ENCODE data around the gene GHDC.

Gene GHDC

GRCh38 chr17:42181851-42182207 is 12.5 kb downstream of the GHDC start:
- DNase-seq = no peak

- peak; percentile 84 for DNase-seq
Observed at GRCh38 chr17:42180922-42181850, 13.1 kb downstream of the GHDC start, which contains the start of gene KCNH4. TSS of gene KCNH4 (minus strand) at chr17:42181142. CDS start at chr17:42180945, 197 bp downstream.

- peak; percentile 15 for DNase-seq
Observed at GRCh38 chr17:42180411-42180921, 13.8 kb downstream of the GHDC start.

- DNase-seq = peak; percentile 39
Observed at GRCh38 chr17:42179911-42180410, 14.3 kb downstream of the GHDC start.

- DNase-seq = no peak
Observed at GRCh38 chr17:42179335-42179734, 15.0 kb downstream of the GHDC start.

- DNase-seq = no peak
Observed at GRCh38 chr17:42178817-42179216, 15.5 kb downstream of the GHDC start.

- no peak for DNase-seq
Observed at GRCh38 chr17:42177684-42178083, 16.6 kb downstream of the GHDC start.

GRCh38 chr17:42174126-42174783 is 20.0 kb downstream of the GHDC start:
- no peak for DNase-seq

GRCh38 chr17:42171831-42172230 is 22.5 kb downstream of the GHDC start:
- no peak for DNase-seq

GRCh38 chr17:42169351-42169750 is 24.9 kb downstream of the GHDC start:
- no peak for DNase-seq

GRCh38 chr17:42167807-42168206 is 26.5 kb downstream of the GHDC start:
- DNase-seq = no peak

GRCh38 chr17:42166196-42166763 is 28.0 kb downstream of the GHDC start:
- no peak for DNase-seq

GRCh38 chr17:42165751-42166150 is 28.5 kb downstream of the GHDC start:
- no peak for DNase-seq

- no peak for DNase-seq
Observed at GRCh38 chr17:42163696-42164407, 30.4 kb downstream of the GHDC start.

GRCh38 chr17:42163113-42163512 is 31.2 kb downstream of the GHDC start:
- DNase-seq = peak; percentile 16

- no peak for DNase-seq
Observed at GRCh38 chr17:42160531-42160910, 33.8 kb downstream of the GHDC start.

- DNase-seq = no peak
Observed at GRCh38 chr17:42159796-42160530, 34.3 kb downstream of the GHDC start.

GRCh38 chr17:42155614-42156045 is 38.7 kb downstream of the GHDC start:
- DNase-seq = peak; percentile 38

- DNase-seq = peak; percentile 3
Observed at GRCh38 chr17:42153919-42154742, 40.2 kb downstream of the GHDC start.

GRCh38 chr17:42146911-42147607 is 47.2 kb downstream of the GHDC start:
- DNase-seq = no peak
